Parathyroid adenoma (tissue), 2 donors: ENCODE measurements around the gene BOLA3.

ENCODE experiments used
- H2AFZ ChIP-seq: fragments of 300-600 bp; sonication (generic); one replicate; pipeline ENCODE4 v1.7.0; 2017; ENCODE audit warnings: antibody characterized with exemption, mild to moderate bottlenecking
- H3K27ac ChIP-seq: fragments of 300-600 bp; sonication (generic); one replicate; pipeline ENCODE4 v1.7.0; 2017
- H3K27me3 ChIP-seq: fragments of 300-600 bp; sonication (generic); one replicate; pipeline ENCODE4 v1.7.0; 2017; ENCODE audit warnings: low read length; ENCODE audit not compliant: control insufficient read depth, insufficient read depth
- H3K36me3 ChIP-seq: fragments of 300-600 bp; sonication (generic); one replicate; pipeline ENCODE4 v1.7.0; 2017; ENCODE audit warnings: low read length; ENCODE audit not compliant: control insufficient read depth, insufficient read depth
- H3K4me1 ChIP-seq: fragments of 300-600 bp; sonication (generic); one replicate; pipeline ENCODE4 v1.7.0; 2017; ENCODE audit warnings: control low read depth
- H3K4me2 ChIP-seq: fragments of 300-600 bp; sonication (generic); one replicate; pipeline ENCODE4 v1.7.0; 2017; ENCODE audit warnings: low read length
- H3K4me3 ChIP-seq: fragments of 300-600 bp; sonication (generic); one replicate; pipeline ENCODE4 v1.7.0; 2017; ENCODE audit warnings: low read depth, low read length
- H3K79me2 ChIP-seq: fragments of 300-600 bp; sonication (generic); one replicate; pipeline ENCODE4 v1.7.0; 2017; ENCODE audit warnings: control low read depth
- H3K9ac ChIP-seq: fragments of 300-600 bp; sonication (generic); one replicate; pipeline ENCODE4 v1.7.0; 2017; ENCODE audit warnings: mild to moderate bottlenecking
- H3K9me3 ChIP-seq: fragments of 300-600 bp; sonication (generic); one replicate; pipeline ENCODE4 v1.7.0; 2017; ENCODE audit warnings: low read length; ENCODE audit not compliant: control insufficient read depth
- CTCF ChIP-seq: fragments of 300-600 bp; sonication (generic); IDR thresholded peaks from one replicate; pipeline ENCODE4 v1.7.0; 2017; ENCODE audit warnings: antibody characterized with exemption, mild to moderate bottlenecking
- donor health status: primary hyperparathyroidism.

The BOLA3 gene

GRCh38 chr2:74147727-74148456 is at the start of gene BOLA3:
TSS of gene BOLA3 (minus strand) at chr2:74147912. CDS start at chr2:74147874, 38 bp downstream.
- H3K27me3 ChIP-seq, result no peaks in the 10 kb centered on the region
- H3K36me3 ChIP-seq, result no peaks in the 10 kb centered on the region
- peak within 1 kb of the TSS; percentile 83 for H3K4me3 ChIP-seq
- no peaks in the 10 kb centered on the region for H3K9me3 ChIP-seq
- H3K9ac ChIP-seq, result peak within 1 kb of the TSS; percentile 9
- H2AFZ ChIP-seq, result peak within 1 kb of the TSS; percentile 94
- peak within 1 kb of the TSS; percentile 68 for H3K4me2 ChIP-seq
- peaks cover 2% of the 10 kb centered on the region for H3K79me2 ChIP-seq
- peak; percentile 84 for TF ChIP-seq CTCF
- peak within 1 kb of the TSS; percentile 67 for H3K27ac ChIP-seq
- H3K4me1 ChIP-seq, result peaks cover 3% of the 10 kb centered on the region

DNA sequence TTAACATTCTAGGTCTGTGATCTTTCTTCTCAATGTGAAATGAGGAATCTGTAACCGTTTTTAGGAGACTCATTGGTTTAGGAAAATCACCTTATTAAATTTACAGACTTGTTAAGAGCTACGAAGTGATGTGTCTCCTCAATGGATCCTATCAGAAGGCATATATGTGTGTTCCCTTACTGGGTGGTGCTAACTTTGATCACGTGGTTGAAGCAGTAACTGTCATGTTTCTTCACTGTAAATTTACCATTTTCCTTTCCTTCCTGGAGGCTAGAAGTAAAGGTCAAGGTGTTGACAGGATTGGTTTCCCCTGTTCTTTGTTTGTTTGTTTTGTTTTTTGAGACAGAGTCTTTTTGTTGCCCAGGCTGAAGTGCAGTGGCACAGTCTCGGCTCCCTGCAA is 49.3 kb upstream of the BOLA3 start:
- Histone ChIP-seq H3K4me3 (no peak overlapping the region), H3K36me3 (no peaks in the 10 kb centered on the region), H2AFZ (peak overlapping the region; percentile 30), H3K4me2 (no peak overlapping the region), H3K9me3 (no peaks in the 10 kb centered on the region), H3K9ac (no peak overlapping the region), H3K27ac (no peak overlapping the region), H3K27me3 (no peaks in the 10 kb centered on the region), H3K79me2 (no peaks in the 10 kb centered on the region), H3K4me1 (peaks cover 2% of the 10 kb centered on the region)
- TF ChIP-seq CTCF, result no peak

DNA sequence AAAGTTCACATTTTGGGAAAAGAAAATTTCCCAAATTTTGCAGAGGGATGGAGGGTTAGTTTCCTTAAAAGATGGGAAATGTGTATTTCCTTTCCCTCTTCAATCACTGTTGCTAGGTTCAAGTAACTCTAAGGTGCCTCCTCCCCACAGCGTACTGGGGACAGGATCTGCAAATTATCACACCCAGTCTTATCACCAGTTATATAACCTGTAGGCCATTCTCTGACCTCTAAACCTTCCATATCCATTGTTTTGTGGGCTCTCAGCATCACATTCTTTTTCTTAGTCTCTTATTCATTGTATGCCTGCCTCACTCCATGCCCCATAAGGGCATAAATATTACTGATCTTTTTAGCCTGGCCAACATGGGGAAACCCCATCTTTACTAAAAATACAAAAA is 47.1 kb upstream of the BOLA3 start:
- no peaks in the 10 kb centered on the region for H3K27me3 ChIP-seq

DNA sequence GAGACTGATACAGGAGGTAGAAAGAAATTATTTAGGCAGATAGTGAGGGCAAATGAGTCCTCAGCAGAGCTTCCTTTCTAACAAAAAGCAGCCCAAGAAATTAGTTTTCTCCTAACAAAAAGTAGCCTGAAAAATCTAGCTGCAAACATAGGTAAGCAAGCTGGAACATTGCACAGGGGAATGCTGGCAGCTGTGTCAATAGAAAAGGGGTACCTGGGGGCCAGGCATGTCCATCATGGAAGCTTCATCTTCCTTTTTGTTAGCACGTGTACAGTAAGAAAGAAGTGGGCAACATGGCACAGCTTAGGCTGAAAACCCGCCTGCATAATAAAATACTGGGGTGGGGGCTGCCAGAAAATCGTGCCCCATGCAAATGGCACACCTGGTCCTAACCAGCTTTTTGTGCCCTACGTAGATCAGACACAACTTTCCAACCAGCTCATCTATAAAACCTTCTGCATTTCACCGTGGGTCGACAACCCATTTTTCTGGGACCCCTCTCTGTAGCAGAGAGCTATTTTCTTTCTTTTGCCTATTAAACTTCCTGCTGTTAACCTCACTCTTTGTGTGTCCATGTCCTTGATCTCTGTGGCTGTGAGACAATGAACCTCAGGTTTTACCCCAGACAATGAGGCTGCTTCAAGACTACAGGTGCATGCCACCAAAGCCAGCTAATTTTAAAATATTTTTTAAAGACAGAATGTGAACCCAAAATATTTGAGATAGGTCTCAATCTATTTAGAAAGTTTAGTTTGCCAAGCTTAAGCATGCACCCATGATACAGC is 44.1 kb upstream of the BOLA3 start:
- H3K27ac ChIP-seq, result no peak overlapping the region
- TF ChIP-seq CTCF, result no peak
- H3K4me2 ChIP-seq, result no peak overlapping the region
- H3K9ac ChIP-seq, result no peak overlapping the region
- no peaks in the 10 kb centered on the region for H3K27me3 ChIP-seq
- no peaks in the 10 kb centered on the region for H3K79me2 ChIP-seq
- H3K9me3 ChIP-seq, result no peaks in the 10 kb centered on the region
- no peak overlapping the region for H2AFZ ChIP-seq
- H3K4me1 ChIP-seq, result no peaks in the 10 kb centered on the region
- no peak overlapping the region for H3K4me3 ChIP-seq
- no peaks in the 10 kb centered on the region for H3K36me3 ChIP-seq

More for the DNA sequence above, 47.1 kb upstream of the BOLA3 start:
- Histone ChIP-seq H3K9ac (no peak overlapping the region), H3K9me3 (no peaks in the 10 kb centered on the region), H3K4me3 (no peak overlapping the region), H2AFZ (no peak overlapping the region), H3K27ac (no peak overlapping the region), H3K79me2 (no peaks in the 10 kb centered on the region), H3K36me3 (no peaks in the 10 kb centered on the region), H3K4me1 (peaks cover 2% of the 10 kb centered on the region), H3K4me2 (no peak overlapping the region)
- TF ChIP-seq CTCF, result no peak
